ENCODE measurements around the gene FGF14.

DNA sequence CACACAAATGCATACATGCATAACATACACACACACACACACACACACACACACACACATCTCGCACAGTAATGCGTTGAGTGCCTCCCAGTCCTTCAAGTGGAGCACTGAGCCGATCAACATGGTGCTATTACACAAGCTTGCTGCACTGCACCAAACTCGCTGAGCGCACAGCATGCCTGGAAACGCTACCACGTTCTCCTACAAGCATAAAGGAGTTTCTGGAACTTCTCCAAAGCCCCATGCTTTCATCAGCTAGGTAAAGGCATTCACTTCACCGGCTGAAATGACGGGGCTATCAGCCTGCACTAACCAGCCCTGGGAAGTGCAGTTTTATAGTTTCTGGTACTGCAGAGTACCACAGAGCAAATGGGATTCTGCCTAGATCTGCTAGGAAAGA is 92.7 kb downstream of the FGF14 start:
- TF ChIP-seq, protein P1, sequence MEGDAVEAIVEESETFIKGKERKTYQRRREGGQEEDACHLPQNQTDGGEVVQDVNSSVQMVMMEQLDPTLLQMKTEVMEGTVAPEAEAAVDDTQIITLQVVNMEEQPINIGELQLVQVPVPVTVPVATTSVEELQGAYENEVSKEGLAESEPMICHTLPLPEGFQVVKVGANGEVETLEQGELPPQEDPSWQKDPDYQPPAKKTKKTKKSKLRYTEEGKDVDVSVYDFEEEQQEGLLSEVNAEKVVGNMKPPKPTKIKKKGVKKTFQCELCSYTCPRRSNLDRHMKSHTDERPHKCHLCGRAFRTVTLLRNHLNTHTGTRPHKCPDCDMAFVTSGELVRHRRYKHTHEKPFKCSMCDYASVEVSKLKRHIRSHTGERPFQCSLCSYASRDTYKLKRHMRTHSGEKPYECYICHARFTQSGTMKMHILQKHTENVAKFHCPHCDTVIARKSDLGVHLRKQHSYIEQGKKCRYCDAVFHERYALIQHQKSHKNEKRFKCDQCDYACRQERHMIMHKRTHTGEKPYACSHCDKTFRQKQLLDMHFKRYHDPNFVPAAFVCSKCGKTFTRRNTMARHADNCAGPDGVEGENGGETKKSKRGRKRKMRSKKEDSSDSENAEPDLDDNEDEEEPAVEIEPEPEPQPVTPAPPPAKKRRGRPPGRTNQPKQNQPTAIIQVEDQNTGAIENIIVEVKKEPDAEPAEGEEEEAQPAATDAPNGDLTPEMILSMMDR (IDR thresholded peaks at IDR 0.05; ENCODE audit: insufficient read depth, low read length, poor library complexity, severe bottlenecking): no peak
- TF ChIP-seq EZH2phosphoT487 (conservative IDR thresholded peaks at IDR 0.05; ENCODE audit: low read length): no peak
